ENCODE results near the gene AAMDC. TPM values are rescaled to one million over a fixed set of nuclear protein-coding genes. Genes with fewer than 3 reads are reported as not detected.

AAMDC gene
- total and polyA plus RNA-seq, 2 of the 13 experiments (the other 11 are each of a cell fraction or from before 2014, with no cell fraction given) = 18.1 to 35.6 TPM

- H3K9me3 ChIP-seq (ENCODE audit: low read length) = no peaks in the 10 kb centered on the region
- peaks cover 13 to 49% of the 10 kb centered on the region in 2 experiments; a peak in 4 of 5 replicates for H3K36me3 ChIP-seq (replicated peaks in 1 of 2; ENCODE audit: control insufficient read depth in 1 of 2, insufficient read depth in 2 of 2, low read length in 2 of 2)
- H3K27ac ChIP-seq (ENCODE audit: extremely low read length, insufficient read depth, low read length) = no peak overlapping the region
- no TSS peak for BruUV-seq (replicated peaks)
- H3K4me1 ChIP-seq (ENCODE audit: insufficient read depth, low read length) = no peaks in the 10 kb centered on the region
- POLR2A ChIA-PET = no interaction called here
- no peak for TF ChIP-seq SMARCE1 (IDR thresholded peaks at IDR 0.05; ENCODE audit: borderline replicate concordance)
- WGBS (ENCODE audit: low lambda C conversion rate) = 98% methylated on average over 6 of the region's 6 CpGs
- DNase-seq (ENCODE audit: low spot score) (no peak), ATAC-seq (no peak), FAIRE-seq (no peak)
- in situ Hi-C loops (cut with HindIII; ENCODE audit: extremely low pct_ligation_motif_present, low pct_unique_long_range_greater_than_20kb) (no loop called here), intact Hi-C loops (cut with micrococcal nuclease; ENCODE audit: unreplicated experiment) (no loop called here)
- no peaks in the 10 kb centered on the region for H3K27me3 ChIP-seq (ENCODE audit: control insufficient read depth in 1 of 2, insufficient read depth in 2 of 2, low read length in 2 of 2)
- no peak overlapping the region for H3K9ac ChIP-seq (ENCODE audit: insufficient read depth, low read depth, low read length)
- H3K4me3 ChIP-seq (replicated peaks in 1 of 3; ENCODE audit: insufficient read depth in 1 of 3, low read depth in 2 of 3, low read length in 3 of 3) = no peak overlapping the region
- no peaks in the 10 kb centered on the region for H4K20me1 ChIP-seq (ENCODE audit: insufficient read depth, low read length)
- H3K79me2 ChIP-seq (ENCODE audit: insufficient read depth, low read length) = no peaks in the 10 kb centered on the region
- CTCF ChIA-PET (ENCODE audit: low intra/inter-chr PET ratio, low total read pairs) = no interaction called here
- H3K4me2 ChIP-seq (ENCODE audit: low read depth, low read length) = no peak overlapping the region
- no peak overlapping the region for H2AFZ ChIP-seq (ENCODE audit: low read length)
Observed at GRCh38 chr11:77884186-77884828, 63.4 kb downstream of the AAMDC start.

- H3K9me3 ChIP-seq (ENCODE audit: low read length) = no peaks in the 10 kb centered on the region
- H3K27me3 ChIP-seq (ENCODE audit: control insufficient read depth in 1 of 2, insufficient read depth in 2 of 2, low read length in 2 of 2) = no peaks in the 10 kb centered on the region
- CTCF ChIA-PET (ENCODE audit: low intra/inter-chr PET ratio, low total read pairs) = no interaction called here
- in situ Hi-C loops (cut with HindIII; ENCODE audit: extremely low pct_ligation_motif_present, low pct_unique_long_range_greater_than_20kb) = no loop called here
- FAIRE-seq (no peak), DNase-seq (ENCODE audit: low spot score) (no peak), ATAC-seq (no peak)
- 100% methylated on average over 6 of the region's 6 CpGs for WGBS (ENCODE audit: low lambda C conversion rate)
- H3K4me2 ChIP-seq (ENCODE audit: low read depth, low read length) = no peak overlapping the region
- no peaks in the 10 kb centered on the region for H4K20me1 ChIP-seq (ENCODE audit: insufficient read depth, low read length)
- POLR2A ChIA-PET = no interaction called here
- no peak overlapping the region for H3K27ac ChIP-seq (ENCODE audit: extremely low read length, insufficient read depth, low read length)
- H3K36me3 ChIP-seq (replicated peaks in 1 of 2; ENCODE audit: control insufficient read depth in 1 of 2, insufficient read depth in 2 of 2, low read length in 2 of 2) = peaks cover 12 to 45% of the 10 kb centered on the region in 2 experiments; a peak in 4 of 5 replicates
- H3K79me2 ChIP-seq (ENCODE audit: insufficient read depth, low read length) = no peaks in the 10 kb centered on the region
- no peak overlapping the region for H3K9ac ChIP-seq (ENCODE audit: insufficient read depth, low read depth, low read length)
- BruUV-seq (replicated peaks) = no TSS peak
- no peaks in the 10 kb centered on the region for H3K4me1 ChIP-seq (ENCODE audit: insufficient read depth, low read length)
- intact Hi-C loops (cut with micrococcal nuclease; ENCODE audit: unreplicated experiment) = no loop called here
- H3K4me3 ChIP-seq (replicated peaks in 1 of 3; ENCODE audit: insufficient read depth in 1 of 3, low read depth in 2 of 3, low read length in 3 of 3) = no peak overlapping the region
- TF ChIP-seq ZNF776 (CRISPR knock-in tag; IDR thresholded peaks at IDR 0.05) (no peak), MTA3 (CRISPR knock-in tag; IDR thresholded peaks at IDR 0.05) (no peak), ZNF800 (CRISPR knock-in tag; IDR thresholded peaks at IDR 0.05) (no peak), ATF1 (CRISPR knock-in tag; IDR thresholded peaks at IDR 0.05) (no peak)
- no peak overlapping the region for H2AFZ ChIP-seq (ENCODE audit: low read length)
Observed at GRCh38 chr11:77884829-77885190, 63.9 kb downstream of the AAMDC start.
